22Rv1 (cell line): ENCODE results near the gene KICS2.

ENCODE experiments used
- CTCF ChIP-seq: fragments of 450-650 bp; IDR thresholded peaks from 2 replicates; pipeline ENCODE4 v1.5.1; 2017; ENCODE audit warnings: mild to moderate bottlenecking
- ZFX ChIP-seq: fragments of 450-650 bp; IDR thresholded peaks from 2 replicates; pipeline ENCODE4 v1.6.1; 2017; ENCODE audit warnings: antibody characterized with exemption, borderline replicate concordance

- TF ChIP-seq CTCF, result no peak
- TF ChIP-seq ZFX, result no peak
Measured at GRCh38 chr12:64190140-64190539, 32.0 kb downstream of the KICS2 start.
